HUES6 (cell line): ENCODE results near the gene ARHGAP15.

ENCODE experiments used
- H3K27ac ChIP-seq: 2 replicates; pipeline ENCODE4 v1.7.0; 2013; ENCODE audit warnings: low read depth, mild to moderate bottlenecking, low read length, inconsistent platforms
- H3K27me3 ChIP-seq: 2 replicates; pipeline ENCODE4 v1.6.1; 2013; ENCODE audit warnings: low read length; ENCODE audit not compliant: control insufficient read depth, insufficient read depth
- H3K36me3 ChIP-seq: 2 replicates; pipeline ENCODE4 v1.6.1; 2013; ENCODE audit warnings: low read length; ENCODE audit not compliant: control insufficient read depth, insufficient read depth
- H3K4me1 ChIP-seq: 2 replicates; pipeline ENCODE4 v1.6.1; 2013; ENCODE audit warnings: low read length; ENCODE audit not compliant: control insufficient read depth, insufficient read depth
- H3K4me3 ChIP-seq: 2 replicates; pipeline ENCODE4 v1.5.1; 2013; ENCODE audit warnings: low read depth, low read length
- H3K9ac ChIP-seq: one replicate; pipeline ENCODE4 v1.6.1; 2013; ENCODE audit warnings: mild to moderate bottlenecking, low read length
- H3K9me3 ChIP-seq: 2 replicates; pipeline ENCODE4 v1.6.1; 2013; ENCODE audit warnings: low read depth, low read length; ENCODE audit not compliant: control insufficient read depth, insufficient read depth

Gene ARHGAP15

GRCh38 chr2:143279672-143280071 is 150.5 kb downstream of the ARHGAP15 start:
- H3K9me3 ChIP-seq, result no peaks in the 10 kb centered on the region
- H3K27ac ChIP-seq, result no peak overlapping the region
- H3K36me3 ChIP-seq, result no peaks in the 10 kb centered on the region
- H3K4me1 ChIP-seq, result no peaks in the 10 kb centered on the region
- no peak overlapping the region for H3K4me3 ChIP-seq
- no peak overlapping the region for H3K9ac ChIP-seq
- H3K27me3 ChIP-seq, result no peaks in the 10 kb centered on the region

- H3K4me1 ChIP-seq, result no peaks in the 10 kb centered on the region
- no peak overlapping the region for H3K9ac ChIP-seq
- H3K9me3 ChIP-seq, result no peaks in the 10 kb centered on the region
- no peaks in the 10 kb centered on the region for H3K36me3 ChIP-seq
- H3K27me3 ChIP-seq, result no peaks in the 10 kb centered on the region
- no peak overlapping the region for H3K27ac ChIP-seq
- H3K4me3 ChIP-seq, result no peak overlapping the region
Measured at GRCh38 chr2:143280097-143280757, 151.0 kb downstream of the ARHGAP15 start.

GRCh38 chr2:143282684-143283083 is 153.5 kb downstream of the ARHGAP15 start:
- H3K27me3 ChIP-seq, result no peaks in the 10 kb centered on the region
- H3K9ac ChIP-seq, result no peak overlapping the region
- no peaks in the 10 kb centered on the region for H3K9me3 ChIP-seq
- H3K4me3 ChIP-seq, result no peak overlapping the region
- no peaks in the 10 kb centered on the region for H3K36me3 ChIP-seq
- no peaks in the 10 kb centered on the region for H3K4me1 ChIP-seq
- H3K27ac ChIP-seq, result no peak overlapping the region

DNA sequence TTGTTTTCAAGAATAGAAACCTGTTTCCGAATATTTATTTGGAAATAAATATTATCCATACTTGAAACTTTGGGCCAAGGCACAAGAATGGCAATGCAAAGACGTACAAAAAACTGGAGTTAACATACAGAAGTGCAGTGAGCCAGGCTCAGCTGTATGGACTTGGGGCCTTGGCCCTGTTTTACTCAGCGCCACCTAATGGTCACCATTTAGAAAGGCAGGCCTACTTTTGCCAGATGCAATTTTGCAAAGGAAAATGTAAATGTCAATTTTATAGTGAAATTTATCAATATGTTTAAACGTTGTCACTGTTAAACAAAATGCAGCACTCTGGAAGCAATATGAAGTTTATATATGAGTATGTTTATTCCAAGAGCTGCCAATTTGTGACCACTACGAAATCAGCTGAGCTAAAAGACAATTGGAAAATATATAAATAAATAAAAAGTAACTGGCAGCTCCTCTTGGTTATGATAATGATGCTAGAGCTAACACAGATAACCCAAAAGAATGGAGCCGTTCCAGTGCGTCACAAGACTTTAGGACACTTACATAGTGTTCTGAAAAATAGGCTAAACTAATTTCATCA is 155.0 kb downstream of the ARHGAP15 start:
- no peak overlapping the region for H3K9ac ChIP-seq
- H3K9me3 ChIP-seq, result no peaks in the 10 kb centered on the region
- no peaks in the 10 kb centered on the region for H3K36me3 ChIP-seq
- H3K4me1 ChIP-seq, result no peaks in the 10 kb centered on the region
- H3K27ac ChIP-seq, result no peak overlapping the region
- no peak overlapping the region for H3K4me3 ChIP-seq
- H3K27me3 ChIP-seq, result no peaks in the 10 kb centered on the region

- no peaks in the 10 kb centered on the region for H3K36me3 ChIP-seq
- H3K4me1 ChIP-seq, result no peaks in the 10 kb centered on the region
- H3K27ac ChIP-seq, result no peak overlapping the region
- no peaks in the 10 kb centered on the region for H3K9me3 ChIP-seq
- H3K27me3 ChIP-seq, result no peaks in the 10 kb centered on the region
- H3K9ac ChIP-seq, result no peak overlapping the region
- H3K4me3 ChIP-seq, result no peak overlapping the region
Measured at GRCh38 chr2:143289025-143289424, 159.8 kb downstream of the ARHGAP15 start.

GRCh38 chr2:143290221-143290620 is 161.0 kb downstream of the ARHGAP15 start:
- H3K27ac ChIP-seq, result no peak overlapping the region
- no peaks in the 10 kb centered on the region for H3K36me3 ChIP-seq
- no peak overlapping the region for H3K9ac ChIP-seq
- H3K4me3 ChIP-seq, result no peak overlapping the region
- H3K9me3 ChIP-seq, result no peaks in the 10 kb centered on the region
- H3K4me1 ChIP-seq, result no peaks in the 10 kb centered on the region
- H3K27me3 ChIP-seq, result no peaks in the 10 kb centered on the region

- Histone ChIP-seq H3K27me3 (no peaks in the 10 kb centered on the region), H3K4me3 (no peak overlapping the region), H3K9ac (no peak overlapping the region), H3K4me1 (peaks cover 6% of the 10 kb centered on the region; the same call in 1 of the 2 replicates), H3K36me3 (no peaks in the 10 kb centered on the region), H3K9me3 (no peaks in the 10 kb centered on the region), H3K27ac (no peak overlapping the region)
Measured at GRCh38 chr2:143294068-143294467, 164.8 kb downstream of the ARHGAP15 start.

GRCh38 chr2:143296089-143296488 is 166.9 kb downstream of the ARHGAP15 start:
- Histone ChIP-seq H3K9ac (no peak overlapping the region), H3K4me3 (no peak overlapping the region), H3K36me3 (no peaks in the 10 kb centered on the region), H3K4me1 (peaks cover 6% of the 10 kb centered on the region; the same call in 1 of the 2 replicates), H3K9me3 (no peaks in the 10 kb centered on the region), H3K27me3 (no peaks in the 10 kb centered on the region), H3K27ac (no peak overlapping the region)

- H3K4me1 ChIP-seq, result peaks cover 6% of the 10 kb centered on the region; the same call in 1 of the 2 replicates
Measured at GRCh38 chr2:143297182-143297581, 168.0 kb downstream of the ARHGAP15 start.

GRCh38 chr2:143300536-143300935 is 171.3 kb downstream of the ARHGAP15 start:
- Histone ChIP-seq H3K36me3 (no peaks in the 10 kb centered on the region), H3K9me3 (no peaks in the 10 kb centered on the region), H3K9ac (no peak overlapping the region), H3K27me3 (no peaks in the 10 kb centered on the region), H3K27ac (no peak overlapping the region), H3K4me3 (no peak overlapping the region), H3K4me1 (peaks cover 6% of the 10 kb centered on the region; the same call in 1 of the 2 replicates)

More at GRCh38 chr2:143297182-143297581, 168.0 kb downstream of the ARHGAP15 start:
- Histone ChIP-seq H3K27ac (no peak overlapping the region), H3K36me3 (no peaks in the 10 kb centered on the region), H3K9ac (no peak overlapping the region), H3K4me3 (no peak overlapping the region), H3K9me3 (no peaks in the 10 kb centered on the region), H3K27me3 (no peaks in the 10 kb centered on the region)

- H3K9ac ChIP-seq, result no peak overlapping the region
- H3K36me3 ChIP-seq, result no peaks in the 10 kb centered on the region
- no peaks in the 10 kb centered on the region for H3K9me3 ChIP-seq
- H3K4me3 ChIP-seq, result no peak overlapping the region
- H3K4me1 ChIP-seq, result no peaks in the 10 kb centered on the region
- H3K27me3 ChIP-seq, result no peaks in the 10 kb centered on the region
- H3K27ac ChIP-seq, result no peak overlapping the region
Measured at GRCh38 chr2:143311426-143311825, 182.2 kb downstream of the ARHGAP15 start.
